GM18505 (cell line): ENCODE data around the gene LGALS9.
"Not testable (repeated sequence)": the region's sequence is repeated elsewhere in the genome, so short reads cannot be mapped to it uniquely, and the experiment has no call there.

Experiments
- ATAC-seq: cut with Tn5 transposase; IDR thresholded peaks from one replicate; pipeline ENCODE4 v1.9.1; 2021; ENCODE audit not compliant: unreplicated experiment
- POLR2A ChIP-seq: IDR thresholded peaks from 4 replicates; pipeline ENCODE4 v1.6.1; 2011; ENCODE audit warnings: borderline replicate concordance; ENCODE audit not compliant: insufficient read depth, insufficient read length; ENCODE audit errors: extremely low read depth

Gene LGALS9

GRCh38 chr17:27674335-27674734 lies 43.3 kb downstream of the LGALS9 start:
- no peak for TF ChIP-seq POLR2A

GRCh38 chr17:27677191-27677590 lies 46.2 kb downstream of the LGALS9 start:
- no peak for TF ChIP-seq POLR2A
- no peak for ATAC-seq

More at GRCh38 chr17:27674335-27674734, 43.3 kb downstream of the LGALS9 start:
- ATAC-seq, result no peak

GRCh38 chr17:27686322-27686721 lies 55.3 kb downstream of the LGALS9 start:
- ATAC-seq, result not testable (repeated sequence)

GRCh38 chr17:27690882-27691281 lies 59.9 kb downstream of the LGALS9 start:
- no peak for ATAC-seq

GRCh38 chr17:27695254-27695814 lies 64.3 kb downstream of the LGALS9 start:
- not testable (repeated sequence) for ATAC-seq

More at GRCh38 chr17:27690882-27691281, 59.9 kb downstream of the LGALS9 start:
- TF ChIP-seq POLR2A, result no peak
